ENCODE data around the gene MED25.

- TF ChIP-seq, protein P1, sequence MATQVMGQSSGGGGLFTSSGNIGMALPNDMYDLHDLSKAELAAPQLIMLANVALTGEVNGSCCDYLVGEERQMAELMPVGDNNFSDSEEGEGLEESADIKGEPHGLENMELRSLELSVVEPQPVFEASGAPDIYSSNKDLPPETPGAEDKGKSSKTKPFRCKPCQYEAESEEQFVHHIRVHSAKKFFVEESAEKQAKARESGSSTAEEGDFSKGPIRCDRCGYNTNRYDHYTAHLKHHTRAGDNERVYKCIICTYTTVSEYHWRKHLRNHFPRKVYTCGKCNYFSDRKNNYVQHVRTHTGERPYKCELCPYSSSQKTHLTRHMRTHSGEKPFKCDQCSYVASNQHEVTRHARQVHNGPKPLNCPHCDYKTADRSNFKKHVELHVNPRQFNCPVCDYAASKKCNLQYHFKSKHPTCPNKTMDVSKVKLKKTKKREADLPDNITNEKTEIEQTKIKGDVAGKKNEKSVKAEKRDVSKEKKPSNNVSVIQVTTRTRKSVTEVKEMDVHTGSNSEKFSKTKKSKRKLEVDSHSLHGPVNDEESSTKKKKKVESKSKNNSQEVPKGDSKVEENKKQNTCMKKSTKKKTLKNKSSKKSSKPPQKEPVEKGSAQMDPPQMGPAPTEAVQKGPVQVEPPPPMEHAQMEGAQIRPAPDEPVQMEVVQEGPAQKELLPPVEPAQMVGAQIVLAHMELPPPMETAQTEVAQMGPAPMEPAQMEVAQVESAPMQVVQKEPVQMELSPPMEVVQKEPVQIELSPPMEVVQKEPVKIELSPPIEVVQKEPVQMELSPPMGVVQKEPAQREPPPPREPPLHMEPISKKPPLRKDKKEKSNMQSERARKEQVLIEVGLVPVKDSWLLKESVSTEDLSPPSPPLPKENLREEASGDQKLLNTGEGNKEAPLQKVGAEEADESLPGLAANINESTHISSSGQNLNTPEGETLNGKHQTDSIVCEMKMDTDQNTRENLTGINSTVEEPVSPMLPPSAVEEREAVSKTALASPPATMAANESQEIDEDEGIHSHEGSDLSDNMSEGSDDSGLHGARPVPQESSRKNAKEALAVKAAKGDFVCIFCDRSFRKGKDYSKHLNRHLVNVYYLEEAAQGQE (IDR thresholded peaks at IDR 0.05; ENCODE audit: unreplicated experiment) = no peak
- TF ChIP-seq EZH2 (IDR thresholded peaks at IDR 0.05; ENCODE audit: low read depth, unreplicated experiment) = no peak
Observed at GRCh38 chr19:49861107-49861506, 43.0 kb downstream of the MED25 start.

Measured in GM23338 (cell line).